Measurements from ENCODE around the gene LSMEM2. TPM values are rescaled to one million over a fixed set of nuclear protein-coding genes. Genes with fewer than 3 reads are reported as not detected.

The LSMEM2 gene
- total RNA-seq, 4 donors from 2014 or later = 0.30 TPM; not detected in 3

DNA sequence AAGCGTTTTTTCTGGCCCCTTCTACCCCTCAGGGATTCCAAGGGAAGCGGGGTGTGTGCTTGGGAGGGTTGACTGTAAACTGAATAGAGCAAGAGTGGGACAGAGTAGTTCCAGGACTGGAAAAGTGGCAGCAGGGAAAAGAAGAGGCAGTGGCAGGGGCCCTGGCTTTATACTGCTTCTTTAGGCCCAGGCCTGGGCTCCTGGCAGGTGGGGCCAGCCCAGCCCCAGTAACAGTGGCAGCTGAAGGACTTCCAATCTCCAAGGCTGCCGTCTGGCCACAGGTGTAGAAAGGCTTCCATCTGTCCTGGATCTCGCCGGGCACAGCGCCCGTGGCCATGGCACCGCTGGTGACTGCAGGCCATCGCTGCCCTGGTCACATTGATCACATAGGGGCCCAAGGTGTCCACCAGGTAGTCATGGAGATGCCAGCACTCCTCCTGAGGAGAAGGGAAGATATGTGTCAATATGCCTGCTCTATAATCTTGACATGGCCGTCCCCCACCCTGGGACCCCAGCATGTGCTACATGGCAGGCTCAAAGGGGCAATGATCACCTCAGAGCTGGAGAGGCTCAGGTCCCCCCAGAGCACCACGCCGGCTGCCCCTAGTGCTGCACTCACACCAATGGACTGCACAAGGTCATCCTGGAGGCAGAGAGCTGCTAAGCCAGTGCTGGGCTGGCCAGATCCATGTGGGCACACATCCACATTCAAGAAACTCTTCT is 14.4 kb downstream of the LSMEM2 start:
- WGBS = 57% methylated on average over 7 of the region's 12 CpGs
- Histone ChIP-seq H3K27ac (peak overlapping the region; percentile 75), H3K4me1 (peaks cover 32% of the 10 kb centered on the region), H3K36me3 (peaks cover 32% of the 10 kb centered on the region), H3K4me3 (peak overlapping the region; percentile 85), H3K27me3 (no peaks in the 10 kb centered on the region), H3K9me3 (no peaks in the 10 kb centered on the region)
- TF ChIP-seq EP300 (IDR thresholded peaks at IDR 0.05) (no peak), POLR2AphosphoS5 (IDR thresholded peaks at IDR 0.05) (no peak)
- TF ChIP-seq, protein P1, sequence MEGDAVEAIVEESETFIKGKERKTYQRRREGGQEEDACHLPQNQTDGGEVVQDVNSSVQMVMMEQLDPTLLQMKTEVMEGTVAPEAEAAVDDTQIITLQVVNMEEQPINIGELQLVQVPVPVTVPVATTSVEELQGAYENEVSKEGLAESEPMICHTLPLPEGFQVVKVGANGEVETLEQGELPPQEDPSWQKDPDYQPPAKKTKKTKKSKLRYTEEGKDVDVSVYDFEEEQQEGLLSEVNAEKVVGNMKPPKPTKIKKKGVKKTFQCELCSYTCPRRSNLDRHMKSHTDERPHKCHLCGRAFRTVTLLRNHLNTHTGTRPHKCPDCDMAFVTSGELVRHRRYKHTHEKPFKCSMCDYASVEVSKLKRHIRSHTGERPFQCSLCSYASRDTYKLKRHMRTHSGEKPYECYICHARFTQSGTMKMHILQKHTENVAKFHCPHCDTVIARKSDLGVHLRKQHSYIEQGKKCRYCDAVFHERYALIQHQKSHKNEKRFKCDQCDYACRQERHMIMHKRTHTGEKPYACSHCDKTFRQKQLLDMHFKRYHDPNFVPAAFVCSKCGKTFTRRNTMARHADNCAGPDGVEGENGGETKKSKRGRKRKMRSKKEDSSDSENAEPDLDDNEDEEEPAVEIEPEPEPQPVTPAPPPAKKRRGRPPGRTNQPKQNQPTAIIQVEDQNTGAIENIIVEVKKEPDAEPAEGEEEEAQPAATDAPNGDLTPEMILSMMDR (IDR thresholded peaks at IDR 0.05) = no peak
- peak in 1 of 2 donors; percentile 73 for DNase-seq (ENCODE audit: low spot score in 2 of 2)

DNA sequence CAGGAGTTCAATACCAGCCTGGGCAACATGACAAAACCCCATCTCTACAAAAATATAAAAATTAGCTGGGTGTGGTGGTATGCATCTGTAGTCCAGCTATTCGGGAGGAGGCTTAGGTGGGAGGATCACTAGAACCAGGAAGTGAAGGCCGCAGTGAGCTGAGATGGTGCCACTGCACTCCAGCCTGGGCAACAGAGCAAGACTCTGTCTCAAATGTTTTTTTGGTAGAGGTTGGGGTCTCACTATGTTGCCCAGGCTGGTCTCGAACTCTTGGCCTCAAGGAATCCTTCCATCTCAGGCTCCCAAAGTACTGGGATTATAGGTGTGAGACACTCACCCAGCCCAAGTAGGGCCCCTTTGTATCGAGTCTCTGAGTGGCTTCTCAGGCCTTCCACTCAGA is 15.2 kb downstream of the LSMEM2 start:
- no peak overlapping the region for H3K27ac ChIP-seq

DNA sequence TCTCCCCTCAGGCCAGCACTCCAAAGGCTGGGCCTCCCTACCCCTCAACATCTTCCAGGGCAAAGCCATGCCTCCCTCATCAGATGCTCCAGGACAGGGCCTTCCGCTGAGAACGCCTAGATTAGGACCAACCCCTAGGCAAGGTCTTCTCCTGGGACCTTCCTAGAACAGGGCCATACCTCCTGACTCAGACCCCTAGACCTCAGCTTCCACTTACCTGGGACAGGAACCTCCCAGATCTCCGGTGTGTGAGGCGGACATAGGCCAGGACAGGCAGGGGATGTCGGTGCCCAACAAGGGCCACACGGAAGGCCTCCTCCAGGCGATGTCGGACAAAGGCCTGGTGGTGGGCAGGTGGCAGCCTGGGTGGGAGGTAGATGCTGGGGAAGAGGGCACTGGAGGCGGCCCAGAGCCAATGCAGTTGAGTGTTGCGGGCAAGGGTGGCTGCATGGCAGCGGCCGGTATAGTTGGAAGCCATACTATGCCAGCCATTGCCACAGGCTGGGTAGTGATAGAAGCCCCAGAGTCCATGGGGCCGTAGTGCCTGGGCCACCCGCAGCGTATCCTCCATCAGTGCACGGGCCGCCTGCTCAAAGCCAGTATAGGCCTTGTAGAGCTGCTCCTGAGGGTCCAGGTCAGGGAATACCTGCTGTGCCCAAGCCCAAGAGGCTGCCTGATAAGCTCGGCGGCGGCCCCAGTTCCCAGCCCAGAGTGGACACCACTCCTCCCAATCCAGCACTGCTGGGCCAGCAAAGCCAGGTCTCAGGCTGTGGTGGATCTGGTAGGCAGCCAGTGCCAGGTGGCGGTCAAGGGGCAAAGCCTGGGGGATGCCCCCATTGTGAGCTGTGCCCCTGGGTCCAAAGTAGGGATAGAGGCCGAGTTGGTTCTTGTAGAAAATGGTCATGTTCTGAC is 15.9 kb downstream of the LSMEM2 start:
- H3K9me3 ChIP-seq = no peaks in the 10 kb centered on the region
- no peak overlapping the region for H3K4me3 ChIP-seq
- DNase-seq (ENCODE audit: low spot score in 2 of 2) = peak in 1 of 2 donors; percentile 64
- TF ChIP-seq EP300 (IDR thresholded peaks at IDR 0.05) = no peak
- TF ChIP-seq, protein P1 (IDR thresholded peaks at IDR 0.05) = no peak
- TF ChIP-seq POLR2AphosphoS5 (IDR thresholded peaks at IDR 0.05) = no peak
- no peak for TF ChIP-seq POLR2A (IDR thresholded peaks at IDR 0.05)
- peaks cover 17% of the 10 kb centered on the region for H3K36me3 ChIP-seq
- no peaks in the 10 kb centered on the region for H3K27me3 ChIP-seq
- peaks cover 42% of the 10 kb centered on the region for H3K4me1 ChIP-seq
- H3K27ac ChIP-seq = no peak overlapping the region
- 87% methylated on average over 4 of the region's 22 CpGs for WGBS

More for the DNA sequence above, 15.2 kb downstream of the LSMEM2 start:
- Histone ChIP-seq H3K36me3 (peaks cover 24% of the 10 kb centered on the region), H3K4me1 (peaks cover 40% of the 10 kb centered on the region), H3K9me3 (no peaks in the 10 kb centered on the region), H3K4me3 (no peak overlapping the region), H3K27me3 (no peaks in the 10 kb centered on the region)
- 100% methylated on average over 1 of the region's 4 CpGs for WGBS
- TF ChIP-seq EP300 (IDR thresholded peaks at IDR 0.05) (no peak), POLR2A (IDR thresholded peaks at IDR 0.05) (no peak), POLR2AphosphoS5 (IDR thresholded peaks at IDR 0.05) (no peak)
- TF ChIP-seq, protein P1 (IDR thresholded peaks at IDR 0.05) = no peak
- DNase-seq (ENCODE audit: low spot score in 2 of 2) = no peak

DNA sequence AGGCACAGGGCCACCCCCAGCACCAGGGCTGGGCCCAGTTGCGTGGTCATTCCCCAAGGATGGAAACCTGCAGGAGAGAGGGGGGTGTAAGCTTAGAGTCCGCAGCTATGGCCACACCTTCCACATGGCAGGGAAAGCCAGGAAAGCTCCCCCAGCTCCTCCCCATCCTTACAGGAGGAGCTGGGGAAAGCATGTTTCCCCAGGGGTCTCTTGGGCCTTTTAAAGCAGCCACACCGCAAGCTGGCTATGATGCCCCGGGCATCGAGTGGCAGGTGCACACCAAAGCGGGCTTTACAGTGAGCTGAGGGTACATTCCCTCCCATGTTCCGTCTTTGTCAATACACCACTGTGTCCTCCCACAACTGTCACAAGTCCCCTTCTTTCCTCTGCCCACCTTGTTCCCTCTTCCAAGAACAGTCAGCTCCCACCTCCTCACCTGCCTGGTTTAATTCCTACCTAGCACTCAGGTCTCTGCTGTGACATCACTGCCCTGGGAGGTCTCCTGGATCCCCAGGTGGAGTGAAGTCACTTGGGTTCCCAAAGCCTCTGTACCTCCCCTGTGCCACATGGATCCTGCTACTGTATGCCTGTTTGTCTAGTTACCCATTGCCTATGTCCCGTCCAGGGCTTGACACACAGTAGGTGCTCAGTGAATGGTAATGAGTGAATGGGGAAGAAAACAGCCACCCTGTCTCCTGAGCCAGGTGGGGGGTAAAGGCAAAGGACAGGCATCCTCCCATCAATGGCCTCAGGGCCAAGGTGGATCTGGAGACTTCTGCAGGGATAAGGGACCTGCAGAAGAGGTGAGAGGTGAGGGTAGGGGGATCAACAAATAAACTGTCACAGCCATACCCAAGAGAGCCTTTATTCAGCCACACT is 16.9 kb downstream of the LSMEM2 start:
- no peak overlapping the region for H3K27ac ChIP-seq
- no peaks in the 10 kb centered on the region for H3K9me3 ChIP-seq
- no peaks in the 10 kb centered on the region for H3K27me3 ChIP-seq
- no peak for DNase-seq (ENCODE audit: low spot score in 2 of 2)
- no peak overlapping the region for H3K4me3 ChIP-seq
- WGBS = 81% methylated on average over 6 of the region's 8 CpGs
- peaks cover 47% of the 10 kb centered on the region for H3K4me1 ChIP-seq
- H3K36me3 ChIP-seq = peaks cover 9% of the 10 kb centered on the region
- TF ChIP-seq EP300 (IDR thresholded peaks at IDR 0.05) = no peak
- TF ChIP-seq, protein P1 (IDR thresholded peaks at IDR 0.05) = no peak
- no peak for TF ChIP-seq POLR2AphosphoS5 (IDR thresholded peaks at IDR 0.05)
